DMS114 treated with DMSO at 0.1 percent for 48 hours (cell line): ENCODE data around the gene FAF2.

Experiments used
- DNase-seq: peaks from one replicate; lab custom pipeline; 2025; ENCODE audit not compliant: unreplicated experiment; lab: John Stamatoyannopoulos, UW

FAF2 gene

GRCh38 chr5:176500511-176500910 is 52.3 kb downstream of the FAF2 start:
- no peak for DNase-seq

- DNase-seq = no peak
Observed at GRCh38 chr5:176501333-176501732, 53.1 kb downstream of the FAF2 start.

GRCh38 chr5:176503496-176503895 is 55.3 kb downstream of the FAF2 start:
- no peak for DNase-seq

GRCh38 chr5:176507911-176508310 is 59.7 kb downstream of the FAF2 start:
- no peak for DNase-seq

- no peak for DNase-seq
Observed at GRCh38 chr5:176508603-176509002, 60.4 kb downstream of the FAF2 start.

- DNase-seq = no peak
Observed at GRCh38 chr5:176513788-176514187, 65.6 kb downstream of the FAF2 start.

GRCh38 chr5:176514244-176514950 is 66.2 kb downstream of the FAF2 start:
- no peak for DNase-seq

- no peak for DNase-seq
Observed at GRCh38 chr5:176515396-176515795, 67.2 kb downstream of the FAF2 start.

- no peak for DNase-seq
Observed at GRCh38 chr5:176517053-176517661, 69.0 kb downstream of the FAF2 start.

GRCh38 chr5:176519810-176520720 is 71.9 kb downstream of the FAF2 start:
- no peak for DNase-seq

- no peak for DNase-seq
Observed at GRCh38 chr5:176521286-176521685, 73.1 kb downstream of the FAF2 start.

- DNase-seq = no peak
Observed at GRCh38 chr5:176521699-176522263, 73.6 kb downstream of the FAF2 start.

- no peak for DNase-seq
Observed at GRCh38 chr5:176524138-176524537, 76.0 kb downstream of the FAF2 start.

- DNase-seq = no peak
Observed at GRCh38 chr5:176524987-176525386, 76.8 kb downstream of the FAF2 start.

- no peak for DNase-seq
Observed at GRCh38 chr5:176525677-176526076, 77.5 kb downstream of the FAF2 start.

- no peak for DNase-seq
Observed at GRCh38 chr5:176526462-176526861, 78.3 kb downstream of the FAF2 start.

- DNase-seq = no peak
Observed at GRCh38 chr5:176527246-176528222, 79.3 kb downstream of the FAF2 start.

GRCh38 chr5:176528301-176528700 is 80.1 kb downstream of the FAF2 start:
- DNase-seq = no peak

GRCh38 chr5:176528761-176529115 is 80.6 kb downstream of the FAF2 start:
- DNase-seq = no peak

GRCh38 chr5:176529116-176529740 is 81.0 kb downstream of the FAF2 start:
- no peak for DNase-seq
